ENCODE measurements around the gene TUBA4B.

DNA sequence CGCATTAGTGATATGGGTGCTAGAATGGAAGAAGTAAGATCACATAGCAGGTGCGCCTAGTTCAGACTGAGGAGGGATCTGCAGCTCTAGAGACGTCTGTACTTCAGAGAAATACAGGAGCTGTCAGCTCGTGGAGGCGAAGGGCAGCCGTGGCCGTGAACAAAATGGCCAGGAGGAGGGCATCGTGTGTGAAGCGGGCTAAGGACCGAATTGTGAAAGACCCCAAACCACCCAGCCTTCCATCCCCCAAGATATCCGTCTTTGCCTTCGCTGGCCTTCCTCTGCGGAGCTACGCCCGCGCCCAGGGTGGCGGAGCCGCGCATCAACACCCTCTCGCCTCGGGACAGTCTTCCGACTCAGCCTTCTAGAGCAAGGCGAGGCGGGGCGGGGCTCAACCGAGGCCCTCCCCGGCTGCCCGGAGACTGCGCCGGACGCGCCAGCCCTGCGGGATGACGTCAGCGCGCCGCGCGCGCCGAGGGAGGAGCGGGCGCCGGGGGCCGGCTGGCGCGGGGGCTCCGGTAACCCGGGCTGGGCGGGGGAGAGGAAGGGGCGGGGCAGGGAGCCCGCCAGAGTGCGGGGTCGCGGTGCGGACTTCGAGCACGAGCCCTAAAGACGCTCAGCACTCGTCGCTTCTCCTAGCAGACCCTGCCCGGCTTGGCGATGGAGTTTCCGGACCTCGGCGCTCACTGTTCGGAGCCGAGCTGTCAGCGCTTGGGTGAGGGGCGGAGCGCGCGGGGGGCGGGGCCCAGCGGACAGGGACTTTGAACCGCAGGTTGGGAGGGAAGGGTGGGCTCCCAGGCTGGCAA, 46.5 kb upstream of the TUBA4B start, which contains the start of gene ZFAND2B:
- TF ChIP-seq POLR2A (IDR thresholded peaks at IDR 0.05), result peak; percentile 96
- TF ChIP-seq CTCF (IDR thresholded peaks at IDR 0.05), result peak in 1 of 4 donors; percentile 26
